Heart left ventricle (tissue), 13 donors: ENCODE data around the gene TMEM86B.

ENCODE experiments used
- CTCF ChIP-seq, 12 donors: fragments of 200-600 bp; sonication (generic) in 4 of 12; IDR thresholded peaks; one replicate each; pipeline versions ENCODE4 v1.5.0 to v1.8.0; 2018 to 2022; ENCODE audit warnings: antibody characterized with exemption in 12 of 12, mild to moderate bottlenecking in 5 of 12
- POLR2A ChIP-seq, 2 donors: fragments of 450-650 bp; IDR thresholded peaks; one replicate each; pipeline ENCODE4 v1.6.1; 2017; ENCODE audit warnings: antibody characterized with exemption in 2 of 2, mild to moderate bottlenecking in 2 of 2, moderate library complexity in 2 of 2
- donor health status: ischemic (EF 13 %, LVEDD 7.1; RV severe dilation, severe dysfunction).
- donor health status: DM: no; HTN: yes; CAD: no.
- donor health status: DM: no; HTN: no; CAD: no.
- donor health status: ischemic (EF 25% LVEDD 6.9; RV normal size, moderate dysfunction).
- donor health status: ischemic (EF 25% LVEDD 5.7; RV mildly dilated, moderate dysfunction).
- donor health status: ischemic (EF 35%, LVEDD 5.7; RV mildly dilated, moderate dysfunction).
- donor health status: nonischemic (EF 11% LVEDD 7.7; RV severe dilation, severe dysfunction).
- donor health status: DM: yes; HTN: yes; CAD: no.
- donor health status: PGD.
- donor health status: ischemic (EF 29% LVEDD 5.4; RV normal size, mild dysfunction).
- donor health status: nonischemic (EF 23%, LVEDD 6.1; RV moderate dilation, normal function).

- TF ChIP-seq CTCF (IDR thresholded peaks at IDR 0.05) (no peak), POLR2A (IDR thresholded peaks at IDR 0.05) (no peak)
Observed at GRCh38 chr19:55247621-55248099, 19.1 kb upstream of the TMEM86B start.
